C1 segment of cervical spinal cord (tissue), 14 donors: ENCODE results near the gene ZBTB7B.
"Not testable (repeated sequence)": the region's sequence is repeated elsewhere in the genome, so short reads cannot be mapped to it uniquely, and the experiment has no call there.

ENCODE experiments used
- DNase-seq, 14 donors: peaks; one replicate each; lab custom pipeline; 2025; lab: John Stamatoyannopoulos, UW

Gene ZBTB7B

DNA sequence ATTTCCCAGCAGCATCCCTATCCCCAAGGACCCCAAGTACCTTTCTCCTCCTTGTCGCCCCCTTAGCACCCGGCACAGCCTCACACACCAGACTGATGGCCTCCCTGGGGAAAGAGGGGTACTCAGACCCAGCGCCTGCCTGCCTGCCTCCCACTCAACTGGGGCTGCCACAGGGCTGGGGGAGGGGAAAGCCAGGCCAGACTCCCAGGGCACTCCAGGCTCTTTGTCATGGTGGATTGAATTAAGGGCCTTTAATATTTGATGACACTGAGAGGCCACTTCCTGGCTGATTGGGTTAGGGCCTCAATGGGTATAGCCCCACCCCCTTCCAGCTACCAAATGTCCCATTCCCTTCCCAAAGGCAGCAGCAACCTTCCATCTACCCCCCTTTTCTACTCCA, 33.9 kb upstream of the ZBTB7B start:
- DNase-seq = no peak

DNA sequence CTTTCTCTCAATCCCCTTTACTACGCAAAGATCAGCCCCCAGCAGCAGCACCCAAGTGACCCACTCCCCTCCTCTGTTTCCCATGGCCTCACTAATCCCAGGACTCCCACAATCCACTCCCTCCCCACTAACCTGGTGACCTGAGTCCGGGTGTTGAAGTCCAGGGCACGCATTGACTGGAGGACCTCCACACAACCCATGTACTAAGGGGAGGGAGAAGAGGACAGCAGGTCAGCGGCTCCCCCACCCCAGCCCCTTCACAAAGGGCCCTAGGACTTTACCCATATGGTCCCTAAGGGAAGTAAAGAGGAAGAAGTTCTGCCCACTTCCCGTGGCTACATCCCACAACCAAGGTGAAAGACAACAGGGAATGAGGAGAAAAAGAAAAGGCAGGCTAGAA, 33.4 kb upstream of the ZBTB7B start:
- no peak for DNase-seq

DNA sequence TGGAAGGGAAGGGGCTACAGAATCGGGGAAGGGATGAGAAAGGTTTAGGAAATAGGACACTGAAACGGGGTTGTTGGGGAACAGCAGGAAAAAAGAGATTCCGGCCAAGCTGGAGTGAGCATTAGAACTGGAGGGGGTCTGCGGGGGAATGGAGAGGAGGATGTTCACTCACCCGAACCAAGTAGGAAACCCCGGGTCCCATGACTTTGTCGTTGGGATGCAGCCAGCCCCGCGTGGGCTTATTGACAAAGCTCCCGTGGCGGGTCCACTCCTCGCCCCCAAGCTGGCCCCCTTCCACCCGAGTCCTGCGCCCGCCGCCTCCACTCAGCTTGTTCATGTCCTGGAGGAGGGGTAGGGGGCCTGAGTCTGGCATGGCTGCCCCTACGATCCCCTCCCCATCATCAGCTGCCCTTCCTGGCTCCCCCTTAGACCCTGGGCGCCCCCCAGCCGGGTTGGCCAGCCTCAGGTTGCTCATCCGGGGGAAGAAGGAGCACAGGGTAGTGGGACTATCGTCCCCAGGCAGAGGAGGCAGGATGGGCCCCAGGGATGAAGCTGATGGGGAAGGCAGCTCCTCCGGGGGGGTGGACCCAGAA, 32.6 kb upstream of the ZBTB7B start:
- peak in 3 of 14 donors; percentile 21 to 60 (median 47) for DNase-seq

DNA sequence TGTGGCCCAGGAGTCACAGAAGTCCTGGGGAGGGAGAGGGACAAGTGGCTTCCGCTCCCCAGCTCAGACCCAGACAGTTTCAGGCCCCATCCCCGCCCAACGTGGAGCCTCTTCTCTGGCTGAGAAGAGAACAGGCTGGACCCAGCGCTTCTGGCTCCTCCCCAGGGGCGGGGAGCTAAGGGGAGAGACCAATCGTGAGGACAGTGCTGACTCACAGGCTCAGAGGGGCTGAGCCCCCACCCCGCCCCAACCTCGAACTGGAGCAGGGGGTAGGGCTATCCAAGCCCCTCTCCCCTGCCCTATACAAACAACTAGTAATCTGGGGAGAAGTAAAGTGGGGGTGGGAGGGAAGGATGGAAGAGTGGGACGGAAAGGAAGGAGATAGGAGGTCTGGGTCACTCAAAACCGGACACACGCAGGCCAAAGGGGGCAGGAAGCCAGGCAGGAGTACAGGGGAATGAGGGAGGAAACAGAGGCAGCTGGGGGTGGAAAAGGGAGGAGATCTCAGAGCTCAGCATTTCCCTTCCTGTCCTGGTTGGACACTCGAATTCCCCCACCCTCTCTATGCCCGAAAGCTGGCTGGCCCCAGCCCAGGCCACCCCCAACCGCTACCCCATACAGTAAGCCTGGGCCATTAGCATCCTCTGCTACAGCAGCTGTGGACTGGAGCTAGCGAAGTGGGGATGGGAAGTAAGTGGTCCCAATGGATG, 31.8 kb upstream of the ZBTB7B start, which contains the start of gene SHC1:
Gene SHC1 (minus strand): TSS at position 117 of the 710 bp plus-strand sequence. CDS start 221 bp downstream, outside the sequence.
- DNase-seq = peak in 13 of 14 donors; percentile 20 to 95 (median 79)

DNA sequence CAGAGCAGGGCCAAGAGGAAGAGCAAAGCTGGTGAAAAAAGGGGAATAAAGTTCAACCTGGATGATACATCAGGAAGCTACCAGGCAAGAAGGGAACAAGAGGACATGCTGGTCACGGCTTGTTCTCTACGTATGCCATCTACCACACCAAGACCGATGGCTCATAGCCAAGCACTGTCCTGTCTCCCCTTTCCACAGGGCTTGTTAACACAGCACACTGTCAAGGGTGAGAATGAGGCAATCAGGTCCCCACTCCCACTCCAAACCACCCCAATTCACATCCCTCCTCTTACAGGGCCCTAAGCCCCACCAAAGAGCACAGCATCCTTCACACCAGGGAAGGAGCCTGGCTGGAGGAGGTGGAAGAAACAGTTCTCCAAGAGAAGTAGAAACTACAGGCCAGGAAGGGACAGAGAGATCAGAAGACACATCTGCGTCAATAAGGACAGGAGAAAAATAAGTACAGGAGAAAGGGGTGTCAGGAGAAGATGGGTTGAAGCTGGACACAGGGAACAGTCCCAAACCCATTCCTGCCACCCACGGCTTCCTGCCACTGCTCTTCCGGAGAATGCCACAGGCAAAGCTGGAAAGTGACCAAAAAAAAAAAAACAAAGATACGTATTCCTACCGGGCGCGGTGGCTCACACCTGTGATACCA, 31.1 kb upstream of the ZBTB7B start:
- no peak for DNase-seq

DNA sequence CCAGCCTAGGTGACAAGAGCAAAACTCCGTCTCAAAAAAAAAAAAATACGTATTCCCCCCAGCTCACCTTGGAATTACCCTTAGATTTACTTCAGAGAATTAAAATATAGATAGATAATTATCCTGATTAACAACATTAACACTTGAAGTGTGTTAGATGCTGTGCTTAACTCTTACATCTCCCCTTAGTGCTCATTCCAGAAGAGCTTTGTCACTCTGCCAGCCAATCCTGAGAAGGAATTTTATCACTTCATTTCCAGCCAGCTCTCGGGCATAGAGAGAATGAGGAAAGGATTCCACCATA, 30.4 kb upstream of the ZBTB7B start:
- no peak for DNase-seq

DNA sequence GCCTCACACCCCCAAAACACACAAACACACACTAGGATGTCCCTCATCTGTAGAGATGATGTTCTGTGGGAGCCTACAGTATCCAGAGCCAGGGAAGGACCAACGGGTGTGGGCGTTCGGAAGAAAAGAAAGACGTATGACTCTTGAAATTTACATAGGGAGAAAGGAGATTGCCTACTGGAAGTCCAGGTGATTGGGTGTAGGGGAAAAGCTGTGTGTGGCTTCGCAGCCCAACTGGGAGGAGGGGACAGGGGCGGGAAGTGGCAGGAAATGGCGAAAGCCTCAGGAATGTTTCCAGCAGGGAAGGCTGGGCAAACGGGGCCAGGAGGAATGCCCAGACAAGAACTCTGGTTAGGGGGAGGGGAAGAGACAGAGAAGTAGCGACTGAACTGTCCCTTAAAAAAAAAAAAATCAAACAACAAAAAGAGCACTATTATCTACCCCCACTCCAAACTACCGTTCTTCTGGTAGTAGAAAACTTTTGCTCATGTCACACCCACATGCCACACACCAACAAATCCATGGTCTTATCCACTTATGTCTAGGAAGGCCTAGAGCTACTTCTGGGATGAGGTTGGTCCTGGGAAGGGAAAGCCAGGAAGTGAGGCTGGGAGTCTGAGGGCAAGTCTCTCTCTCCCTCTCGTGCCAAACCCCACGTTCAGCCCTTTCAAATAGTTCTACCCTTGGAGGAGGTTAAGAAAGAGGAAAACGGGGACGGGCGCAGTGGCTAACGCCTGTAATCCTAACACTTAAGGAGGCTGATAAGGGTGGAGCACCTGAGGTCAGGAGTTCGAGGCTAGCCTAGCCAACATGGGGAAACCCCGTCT, 29.9 kb upstream of the ZBTB7B start:
- DNase-seq = peak in 6 of 14 donors; percentile 11 to 78 (median 28)

DNA sequence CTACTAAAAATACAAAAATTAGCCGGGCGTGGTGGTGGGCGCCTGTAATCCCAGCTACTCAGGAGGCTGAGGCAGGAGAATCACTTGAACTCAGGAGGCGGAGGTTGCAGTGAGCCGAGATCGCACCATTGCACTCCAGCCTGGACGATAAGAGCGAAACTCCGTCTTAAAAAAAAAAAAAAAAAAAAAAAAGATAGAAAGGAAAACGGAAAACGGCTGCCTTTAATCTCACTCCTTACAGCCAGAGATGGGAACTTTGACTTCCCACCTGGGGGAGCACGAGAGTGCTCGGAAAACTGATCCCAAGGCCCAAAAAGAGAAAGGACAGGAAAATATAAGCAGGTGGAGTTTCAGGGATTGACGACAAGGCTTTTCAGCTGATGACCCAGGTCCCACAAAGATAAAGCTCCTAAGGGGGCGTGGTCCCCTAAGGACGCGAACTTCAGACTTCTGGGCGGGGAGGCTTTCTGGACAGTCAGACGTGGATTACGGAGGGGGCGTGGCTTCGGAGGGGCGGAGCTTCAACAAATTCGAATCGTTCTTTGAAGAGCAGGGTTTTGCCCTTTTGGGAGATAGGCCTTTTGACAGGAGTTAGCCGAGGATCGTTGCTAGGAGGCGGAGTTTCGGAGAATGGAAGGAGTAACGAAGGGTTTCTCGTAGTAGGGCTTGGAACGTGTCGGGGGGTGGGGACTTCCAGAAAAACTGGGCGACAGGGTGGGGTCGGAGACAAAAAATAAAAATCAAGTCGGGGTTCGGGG, 29.1 kb upstream of the ZBTB7B start:
- DNase-seq = peak; percentile 16 to 86 (median 71)

DNA sequence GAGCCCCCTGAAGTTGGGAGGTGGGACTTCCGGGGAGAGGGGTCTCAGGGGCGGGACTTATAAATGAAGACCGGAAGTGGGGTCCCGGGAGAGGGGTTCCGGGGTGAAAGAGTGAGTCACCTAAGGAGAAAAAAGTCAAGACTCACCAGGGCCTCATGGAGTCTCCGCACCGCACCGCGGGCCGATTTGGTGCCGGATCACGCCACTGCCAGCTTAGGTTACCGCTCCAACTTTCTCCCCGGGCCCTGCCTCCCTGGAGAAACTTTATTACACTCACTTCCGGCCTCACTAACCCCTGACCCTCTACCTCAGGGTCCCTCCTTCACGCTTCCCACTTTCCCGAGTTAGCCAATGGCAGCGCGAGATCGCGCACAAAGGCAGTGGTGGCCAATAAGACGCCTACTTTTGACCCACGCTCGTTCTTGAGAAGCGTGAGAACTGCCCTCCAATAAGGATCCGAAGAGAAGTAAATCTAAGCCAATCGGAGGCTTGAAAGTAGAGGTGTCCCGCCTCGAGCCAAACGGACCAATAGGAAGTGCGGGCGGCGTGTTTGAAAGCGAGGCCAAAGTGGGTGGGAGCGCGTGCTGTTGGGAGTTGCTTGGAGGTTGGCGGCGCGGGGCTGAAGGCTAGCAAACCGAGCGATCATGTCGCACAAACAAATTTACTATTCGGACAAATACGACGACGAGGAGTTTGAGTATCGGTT, 28.3 kb upstream of the ZBTB7B start, which contains the start of gene CKS1B:
Gene CKS1B (plus strand): TSS at position 580 of the 706 bp plus-strand sequence. CDS start 65 bp downstream, at position 645.
- DNase-seq = peak; percentile 89 to 100 (median 98)

DNA sequence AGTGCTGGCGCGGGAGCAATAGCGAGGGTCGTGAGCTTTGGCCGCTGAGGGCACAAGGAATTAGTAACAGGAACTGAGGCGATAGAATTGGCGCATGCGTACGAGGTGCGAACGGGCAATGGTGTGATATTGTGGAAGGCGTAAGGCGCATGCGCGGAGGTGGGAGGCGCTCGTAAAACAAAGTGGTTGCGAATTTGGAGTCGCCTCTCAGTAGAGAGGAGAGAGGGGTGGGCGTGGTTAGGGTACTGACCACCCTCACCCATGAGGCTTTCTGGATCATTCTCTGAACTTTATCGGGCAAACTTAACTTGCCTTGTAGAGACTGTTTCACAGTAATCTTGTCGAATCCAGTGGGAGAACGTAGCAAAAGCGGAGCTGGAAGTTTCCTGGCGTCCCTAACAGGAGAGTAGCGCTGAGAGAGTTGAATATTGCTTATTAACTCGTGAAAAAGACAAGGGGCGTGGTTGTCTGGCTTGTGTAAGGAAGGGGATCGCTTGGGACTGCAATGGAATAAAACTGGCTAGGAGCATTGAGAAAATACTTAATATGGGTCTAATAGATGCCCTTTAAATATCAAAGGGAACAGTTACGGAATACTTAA, 27.7 kb upstream of the ZBTB7B start:
- peak; percentile 84 to 99 (median 98) for DNase-seq

DNA sequence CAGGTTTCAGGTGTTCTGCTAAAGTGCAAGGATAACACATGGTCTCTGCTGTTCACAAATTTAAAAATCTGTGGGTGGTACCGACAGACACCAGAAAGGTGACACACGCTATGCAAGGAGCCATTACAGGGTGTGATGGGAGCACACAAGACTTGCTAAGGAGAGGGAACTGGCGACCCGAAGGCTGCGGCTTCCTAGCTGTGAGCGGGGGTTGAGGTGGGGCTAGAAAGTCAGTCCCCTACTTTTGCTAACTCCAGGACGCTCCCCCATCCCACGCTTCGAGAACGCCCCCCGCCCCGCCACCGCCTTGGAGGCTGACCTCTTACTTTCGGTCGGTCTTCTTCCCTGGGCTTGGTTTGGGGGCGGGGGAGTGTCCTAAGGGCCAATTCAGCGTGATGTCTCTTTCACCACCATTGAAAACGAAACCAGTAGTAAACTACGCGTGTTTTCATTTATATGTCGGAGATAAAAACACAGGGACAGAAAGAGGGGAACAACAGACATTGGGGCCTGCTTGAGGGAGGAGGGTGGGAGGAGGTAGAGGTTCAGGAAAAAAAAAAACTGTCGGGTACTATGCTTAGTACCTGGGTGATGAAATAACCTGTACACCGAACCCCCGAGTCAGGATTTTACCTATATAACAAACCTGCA, 27.1 kb upstream of the ZBTB7B start:
- DNase-seq = peak in 8 of 14 donors; percentile 9 to 47 (median 22)

DNA sequence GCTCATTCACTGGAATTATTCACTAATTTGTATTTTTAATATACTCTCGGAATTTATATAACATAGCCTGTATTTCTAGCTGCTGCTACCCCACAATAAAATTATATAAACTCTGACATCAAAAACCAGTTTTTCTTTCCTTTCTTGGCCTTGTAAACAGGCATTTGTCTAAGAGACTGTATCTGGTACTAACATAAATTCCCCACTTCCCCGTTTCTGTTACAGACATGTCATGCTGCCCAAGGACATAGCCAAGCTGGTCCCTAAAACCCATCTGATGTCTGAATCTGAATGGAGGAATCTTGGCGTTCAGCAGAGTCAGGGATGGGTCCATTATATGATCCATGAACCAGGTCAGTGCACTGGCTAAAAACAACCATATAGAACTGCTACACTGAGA, 24.8 kb upstream of the ZBTB7B start:
- not testable (repeated sequence) for DNase-seq

DNA sequence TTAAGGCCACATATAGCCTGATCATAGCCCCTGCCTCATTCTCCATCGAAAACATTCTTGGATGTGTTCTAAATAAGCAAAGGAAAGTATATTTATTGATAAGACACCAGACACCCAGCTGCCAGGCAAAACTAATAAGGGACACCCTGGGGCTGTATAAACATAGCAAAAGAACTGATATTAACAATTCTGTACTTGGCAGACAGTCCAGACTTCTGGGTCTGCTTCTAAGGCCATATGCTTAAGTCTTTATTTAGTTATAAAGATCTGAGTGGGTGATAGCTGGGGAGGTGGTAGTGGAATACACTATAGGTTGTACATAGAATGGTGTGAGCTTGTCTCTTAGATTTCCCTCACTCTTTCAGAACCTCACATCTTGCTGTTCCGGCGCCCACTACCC, 24.2 kb upstream of the ZBTB7B start:
- DNase-seq = no peak

DNA sequence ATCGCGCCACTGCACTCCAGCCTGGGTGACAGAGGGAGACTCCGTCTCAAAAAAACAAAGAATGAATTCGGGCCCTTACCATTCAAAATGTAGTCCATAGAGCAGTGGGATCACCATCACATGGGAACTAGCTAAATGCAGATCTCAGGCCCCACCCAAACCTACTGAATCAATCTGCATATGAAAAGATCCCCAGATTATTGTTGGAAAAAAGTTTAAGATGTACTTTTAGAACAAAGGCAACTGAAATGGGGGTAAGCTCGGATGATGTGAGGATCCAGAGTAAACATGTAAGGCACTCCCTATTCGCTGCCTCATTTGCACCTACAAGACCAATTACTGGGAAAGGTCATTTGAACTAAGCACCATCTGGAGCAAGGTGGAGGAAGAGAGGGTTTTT, 20.3 kb upstream of the ZBTB7B start:
- no peak for DNase-seq

DNA sequence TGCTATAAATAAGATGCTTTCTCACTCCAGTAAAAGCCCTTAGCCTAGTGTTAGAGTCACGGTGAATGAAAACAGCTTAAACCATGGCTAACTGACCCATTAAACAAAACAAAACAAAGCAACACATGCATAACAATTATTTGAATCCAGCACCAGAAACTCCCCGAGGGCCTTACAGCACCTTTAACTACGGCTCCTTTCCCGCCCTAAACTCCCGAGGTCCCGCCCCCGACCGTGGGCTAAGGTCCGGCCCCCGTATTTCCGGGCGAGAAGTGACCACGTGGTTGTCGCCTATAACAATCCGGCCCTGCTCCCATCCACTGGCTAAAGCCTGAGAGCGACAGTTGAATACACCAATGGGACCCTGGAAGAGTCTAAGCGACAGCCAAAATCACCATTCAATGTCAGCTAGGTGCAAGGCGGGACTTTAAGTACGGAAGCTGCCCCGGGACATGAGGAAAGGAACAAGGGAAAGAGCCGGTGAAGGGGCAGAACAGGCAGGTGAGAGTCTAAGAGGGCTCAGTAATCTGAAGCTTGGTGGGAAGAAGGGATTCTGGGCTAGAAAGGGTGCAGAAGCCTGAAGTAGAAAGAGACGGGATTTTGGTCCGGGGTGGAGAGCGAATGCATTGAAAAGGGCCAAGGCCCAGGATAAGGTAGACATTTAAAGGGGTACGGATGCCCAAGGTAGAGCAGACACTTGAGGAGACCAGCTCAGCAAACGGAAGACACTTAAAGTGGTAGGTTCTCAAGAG, 19.5 kb upstream of the ZBTB7B start, which contains the start of gene FLAD1:
Gene FLAD1 (plus strand): TSS at position 448 of the 752 bp plus-strand sequence. CDS start 351 bp downstream, outside the sequence.
- DNase-seq = peak; percentile 66 to 98 (median 94)

DNA sequence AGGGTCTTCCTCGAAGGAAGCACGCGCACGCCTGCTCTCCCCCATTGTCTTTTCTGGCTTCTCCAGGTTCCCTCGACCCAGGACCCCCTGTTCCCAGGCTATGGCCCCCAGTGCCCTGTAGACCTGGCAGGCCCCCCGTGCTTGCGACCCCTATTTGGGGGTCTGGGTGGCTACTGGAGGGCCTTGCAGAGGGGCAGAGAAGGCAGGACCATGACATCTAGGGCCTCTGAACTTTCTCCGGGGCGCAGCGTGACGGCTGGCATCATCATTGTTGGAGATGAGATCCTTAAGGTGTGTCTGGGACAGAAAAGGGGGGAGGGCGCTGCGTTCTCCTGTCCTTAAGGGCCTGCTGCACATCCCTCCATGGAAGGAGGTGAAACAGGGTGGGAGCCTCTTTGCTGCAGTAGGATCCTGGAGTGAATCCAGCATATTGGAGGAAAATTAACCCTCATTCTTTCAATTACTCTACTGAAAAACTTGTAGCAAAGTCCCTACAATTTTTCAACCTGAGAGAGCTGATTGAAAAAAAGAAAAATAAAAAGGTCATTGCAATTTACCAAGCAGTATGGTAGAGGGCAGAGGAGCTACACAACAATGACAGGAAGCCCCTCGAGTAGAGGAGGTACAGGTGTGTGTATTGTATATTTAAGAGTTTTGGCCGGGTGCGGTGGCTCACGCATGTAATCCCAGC, 18.7 kb upstream of the ZBTB7B start:
- DNase-seq = no peak

DNA sequence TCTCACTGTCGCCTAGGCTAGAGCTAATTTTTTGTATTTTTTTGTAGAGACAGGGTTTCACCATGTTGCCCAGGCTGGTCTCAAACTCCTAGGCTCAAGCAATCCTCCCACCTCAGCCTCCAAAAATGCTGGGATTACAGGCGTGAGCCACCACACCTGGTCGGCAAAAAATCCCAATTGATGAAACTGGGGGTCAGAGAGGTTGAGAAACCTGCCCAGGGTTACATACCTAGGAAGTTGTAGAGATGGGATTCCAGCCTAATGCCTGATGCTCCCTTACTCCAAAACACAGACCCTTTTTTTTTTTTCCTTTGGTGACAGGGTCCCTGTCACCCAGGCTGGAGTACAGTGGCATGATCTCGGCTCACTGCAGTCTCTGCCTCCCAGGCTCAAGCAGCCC, 15.9 kb upstream of the ZBTB7B start:
- DNase-seq = not testable (repeated sequence)

DNA sequence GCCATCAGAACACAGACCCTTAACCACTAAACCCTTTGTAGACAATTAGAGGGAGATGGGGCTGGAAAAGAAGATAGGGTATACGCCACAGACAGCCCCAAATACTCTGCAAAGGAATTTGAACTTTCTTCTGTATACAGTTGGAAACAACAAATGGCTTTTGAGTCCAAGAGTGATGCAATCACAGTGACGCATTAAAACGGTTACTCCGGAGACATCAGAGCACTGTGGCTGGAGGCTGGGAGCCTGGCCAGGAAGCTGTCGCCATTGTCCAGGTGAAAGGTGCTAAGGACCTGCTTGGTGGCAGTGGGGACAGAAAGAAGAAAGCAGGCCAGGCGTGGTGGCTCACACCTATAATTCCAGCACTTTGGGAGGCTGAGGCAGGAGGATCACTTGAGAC, 15.3 kb upstream of the ZBTB7B start:
- no peak for DNase-seq
